Measurements from ENCODE around the gene NFX1.

NFX1 gene

GRCh38 chr9:33349743-33350142, 59.4 kb downstream of the NFX1 start:
- ATAC-seq = no peak; the same call in 2 of the 3 replicates
- TF ChIP-seq ISL1 (CRISPR knock-in tag; IDR thresholded peaks at IDR 0.05) (no peak), BACH2 (CRISPR knock-in tag; IDR thresholded peaks at IDR 0.05; ENCODE audit: borderline replicate concordance) (no peak), ZNF70 (CRISPR knock-in tag; IDR thresholded peaks at IDR 0.05) (no peak), TCF4 (CRISPR knock-in tag; IDR thresholded peaks at IDR 0.05; ENCODE audit: borderline replicate concordance) (no peak), CSRNP3 (CRISPR knock-in tag; IDR thresholded peaks at IDR 0.05) (no peak), ZC3H10 (CRISPR knock-in tag; IDR thresholded peaks at IDR 0.05) (no peak), ZFP3 (CRISPR knock-in tag; IDR thresholded peaks at IDR 0.05) (no peak), GLIS3 (CRISPR knock-in tag; IDR thresholded peaks at IDR 0.05) (no peak), OSR1 (CRISPR knock-in tag; IDR thresholded peaks at IDR 0.05) (no peak), ZFP30 (CRISPR knock-in tag; IDR thresholded peaks at IDR 0.05) (no peak), ESRRG (CRISPR knock-in tag; IDR thresholded peaks at IDR 0.05) (no peak), PATZ1 (CRISPR knock-in tag; IDR thresholded peaks at IDR 0.05; ENCODE audit: borderline replicate concordance) (no peak), CREB5 (CRISPR knock-in tag; IDR thresholded peaks at IDR 0.05; ENCODE audit: low read depth) (no peak), RARB (CRISPR knock-in tag; IDR thresholded peaks at IDR 0.05) (no peak), ARNTL (CRISPR knock-in tag; IDR thresholded peaks at IDR 0.05; ENCODE audit: borderline replicate concordance, low read depth) (no peak), POU6F1 (CRISPR knock-in tag; IDR thresholded peaks at IDR 0.05; ENCODE audit: borderline replicate concordance, low read depth) (no peak), TOX (CRISPR knock-in tag; IDR thresholded peaks at IDR 0.05; ENCODE audit: borderline replicate concordance) (no peak), TSHZ2 (CRISPR knock-in tag; IDR thresholded peaks at IDR 0.05) (no peak), CSDC2 (CRISPR knock-in tag; IDR thresholded peaks at IDR 0.05) (no peak), ZNF8 (CRISPR knock-in tag; IDR thresholded peaks at IDR 0.05) (no peak)

- peak; percentile 91 for ATAC-seq
- TF ChIP-seq POU6F1 (CRISPR knock-in tag; IDR thresholded peaks at IDR 0.05; ENCODE audit: borderline replicate concordance, low read depth) (no peak), CSRNP3 (CRISPR knock-in tag; IDR thresholded peaks at IDR 0.05) (no peak), ISL1 (CRISPR knock-in tag; IDR thresholded peaks at IDR 0.05) (peak; percentile 54; the same call in 1 of the 2 replicates)
Measured at GRCh38 chr9:33350310-33350709, 60.0 kb downstream of the NFX1 start.

All from SK-N-SH treated with all-trans-retinoic acid at 6 μM for 48 hours (cell line).